WTC11 (cell line): ENCODE data around the gene SERPINA9. TPM values are rescaled to one million over a fixed set of nuclear protein-coding genes. Genes with fewer than 3 reads are reported as not detected.

ENCODE experiments used
- ATAC-seq: fragments of 200-7000 bp; cut with Tn5 transposase; 2 replicates; pipeline ENCODE4 v1.10.0; 2021; ENCODE audit warnings: mild to moderate bottlenecking, moderate library complexity
- CTCF ChIA-PET: fragments of 300-600 bp; sonication (Branson Sonifier 250); formaldehyde crosslinking; loops from one replicate; lab custom pipeline; 2021; ENCODE audit warnings: antibody characterized with exemption; lab: Charles Lee
- POLR2A ChIA-PET: fragments of 350-600 bp; sonication (Branson Sonifier 250); formaldehyde crosslinking; loops from one replicate; lab custom pipeline; 2021; ENCODE audit warnings: antibody characterized with exemption; lab: Charles Lee
- DNase-seq: peaks from one replicate; pipeline ENCODE4 v3.0.0; 2021; ENCODE audit warnings: low spot score
- H3K27ac Mint-ChIP-seq: 2 replicates; pipeline ENCODE4 v1.8.0; 2021; ENCODE audit warnings: mixed read lengths
- H3K27me3 Mint-ChIP-seq: 2 replicates; pipeline ENCODE4 v1.8.0; 2021; ENCODE audit warnings: low read depth, mild to moderate bottlenecking, moderate library complexity, mixed read lengths
- H3K36me3 Mint-ChIP-seq: 2 replicates; pipeline ENCODE4 v1.8.0; 2021; ENCODE audit warnings: mixed read lengths
- H3K4me1 Mint-ChIP-seq: 2 replicates; pipeline ENCODE4 v1.8.0; 2022; ENCODE audit warnings: mixed read lengths
- H3K4me3 Mint-ChIP-seq: 2 replicates; pipeline ENCODE4 v1.8.0; 2021; ENCODE audit warnings: mild to moderate bottlenecking, moderate library complexity, mixed read lengths
- H3K9me3 Mint-ChIP-seq: 2 replicates; pipeline ENCODE4 v1.8.0; 2021; ENCODE audit warnings: mixed read lengths
- ATF2 ChIP-seq: sonication (generic); formaldehyde crosslinking; IDR thresholded peaks from 2 replicates; pipeline ENCODE4 v1.8.1; 2022; ENCODE audit warnings: low read depth, missing genetic modification reagents, borderline replicate concordance
- CBFB ChIP-seq: sonication (generic); formaldehyde crosslinking; IDR thresholded peaks from 2 replicates; pipeline ENCODE4 v1.8.1; 2022; ENCODE audit warnings: mild to moderate bottlenecking, low read depth, missing genetic modification reagents
- FOXP1 ChIP-seq: sonication (generic); formaldehyde crosslinking; IDR thresholded peaks from 2 replicates; pipeline ENCODE4 v1.8.0; 2022; ENCODE audit warnings: missing genetic modification reagents, mild to moderate bottlenecking, moderate library complexity, borderline replicate concordance
- HMGXB4 ChIP-seq: sonication (generic); formaldehyde crosslinking; IDR thresholded peaks from 2 replicates; pipeline ENCODE4 v1.8.1; 2023; ENCODE audit warnings: mild to moderate bottlenecking, moderate library complexity, missing genetic modification reagents
- NFYB ChIP-seq: sonication (generic); formaldehyde crosslinking; conservative IDR thresholded peaks from 2 replicates; pipeline ENCODE4 v1.8.0; 2022; ENCODE audit warnings: low read depth, missing genetic modification reagents
- NR3C1 ChIP-seq: sonication (generic); formaldehyde crosslinking; conservative IDR thresholded peaks from 2 replicates; pipeline ENCODE4 v1.8.1; 2023; ENCODE audit warnings: low read depth, mild to moderate bottlenecking, missing genetic modification reagents
- SMAD3 ChIP-seq: sonication (generic); formaldehyde crosslinking; IDR thresholded peaks from 2 replicates; pipeline ENCODE4 v1.8.0; 2022; ENCODE audit warnings: missing genetic modification reagents, mild to moderate bottlenecking, borderline replicate concordance
- SMAD4 ChIP-seq: sonication (generic); formaldehyde crosslinking; IDR thresholded peaks from 2 replicates; pipeline ENCODE4 v1.8.0; 2022; ENCODE audit warnings: mild to moderate bottlenecking, missing genetic modification reagents
- TEAD4 ChIP-seq: sonication (generic); formaldehyde crosslinking; IDR thresholded peaks from 2 replicates; pipeline ENCODE4 v1.8.0; 2022; ENCODE audit warnings: mild to moderate bottlenecking, missing genetic modification reagents
- ZNF671 ChIP-seq: fragments of 250-450 bp; sonication (Bioruptor Pico); IDR thresholded peaks from 2 replicates; pipeline ENCODE4 v1.8.0; 2021; ENCODE audit warnings: mild to moderate bottlenecking
- total RNA-seq: library from RNA; stranded (reverse); gene quantifications from 3 replicates; pipeline ENCODE4 v1.2.3, GENCODE V29; 2021
- TF ChIP-seq, protein P1 (sequence below): sonication (generic); formaldehyde crosslinking; IDR thresholded peaks from 2 replicates; pipeline ENCODE4 v1.8.0; 2023; ENCODE audit warnings: missing genetic modification reagents, mild to moderate bottlenecking, borderline replicate concordance
- TF ChIP-seq, protein P2 (sequence below): sonication (generic); formaldehyde crosslinking; IDR thresholded peaks from 2 replicates; pipeline ENCODE4 v1.8.1; 2023; ENCODE audit warnings: mild to moderate bottlenecking, missing genetic modification reagents
- TF ChIP-seq, protein P3 (sequence below): sonication (generic); formaldehyde crosslinking; IDR thresholded peaks from 2 replicates; pipeline ENCODE4 v1.8.0; 2022; ENCODE audit warnings: mild to moderate bottlenecking, missing genetic modification reagents

Gene SERPINA9
- total RNA-seq, 1 experiment from 2014 or later: not detected

GRCh38 chr14:94462219-94462551 lies 13.8 kb downstream of the SERPINA9 start (continued):
- TF ChIP-seq NR3C1 (no peak), ZNF671 (CRISPR knock-in tag) (no peak), SMAD4 (CRISPR knock-in tag) (no peak)
- TF ChIP-seq, all 79 proteins: peak for 0

DNA sequence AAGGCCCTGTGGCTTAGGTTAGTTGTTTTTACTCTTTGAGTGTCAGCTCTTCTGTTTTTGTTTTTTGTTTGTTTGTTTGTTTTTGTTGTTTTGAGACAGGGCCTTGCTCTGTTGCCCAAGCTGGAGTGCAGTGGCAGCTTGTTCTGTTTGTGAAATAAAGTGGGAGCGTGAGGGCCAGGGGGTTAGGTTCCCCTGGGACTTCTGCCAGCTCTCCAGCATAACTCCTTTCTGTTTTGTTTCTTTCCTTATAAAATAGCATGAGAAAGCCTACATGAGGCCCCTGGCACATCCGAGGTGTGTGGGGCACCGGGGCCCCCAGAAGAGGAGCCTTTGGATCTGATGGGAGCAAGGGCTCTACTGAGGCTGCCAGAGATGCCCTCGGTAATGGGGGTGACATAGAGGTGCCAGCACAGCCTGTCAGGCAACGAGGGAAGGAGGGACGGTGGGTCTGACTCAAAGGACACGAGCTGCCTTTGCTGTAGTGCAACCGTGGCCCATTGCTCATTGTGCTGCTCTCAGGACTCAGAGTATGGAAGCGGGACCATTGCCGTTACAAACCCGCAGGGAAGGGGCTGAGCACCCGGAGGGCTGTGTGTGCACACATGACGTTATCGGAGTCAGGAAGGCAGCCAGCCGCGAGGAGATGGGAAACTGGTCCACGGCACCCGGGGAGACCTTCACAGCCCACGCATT lies 14.3 kb downstream of the SERPINA9 start:
- peaks cover 63% of the 10 kb centered on the region for H3K9me3 Mint-ChIP-seq
- no peak for DNase-seq
- H3K4me1 Mint-ChIP-seq: peaks cover 8% of the 10 kb centered on the region; the same call in 1 of the 2 replicates
- CTCF ChIA-PET: interaction anchor here (1.1 to 1.2 kb wide), 3 partner anchors 25 to 38 kb away, joined by 3 to 4 read pairs (median 3); no protein-coding TSS in a partner anchor
- H3K4me3 Mint-ChIP-seq: no peak overlapping the region
- H3K27ac Mint-ChIP-seq: no peak overlapping the region
- peaks cover 8% of the 10 kb centered on the region for H3K27me3 Mint-ChIP-seq
- TF ChIP-seq TEAD4 (CRISPR knock-in tag): no peak
- TF ChIP-seq, protein P1, sequence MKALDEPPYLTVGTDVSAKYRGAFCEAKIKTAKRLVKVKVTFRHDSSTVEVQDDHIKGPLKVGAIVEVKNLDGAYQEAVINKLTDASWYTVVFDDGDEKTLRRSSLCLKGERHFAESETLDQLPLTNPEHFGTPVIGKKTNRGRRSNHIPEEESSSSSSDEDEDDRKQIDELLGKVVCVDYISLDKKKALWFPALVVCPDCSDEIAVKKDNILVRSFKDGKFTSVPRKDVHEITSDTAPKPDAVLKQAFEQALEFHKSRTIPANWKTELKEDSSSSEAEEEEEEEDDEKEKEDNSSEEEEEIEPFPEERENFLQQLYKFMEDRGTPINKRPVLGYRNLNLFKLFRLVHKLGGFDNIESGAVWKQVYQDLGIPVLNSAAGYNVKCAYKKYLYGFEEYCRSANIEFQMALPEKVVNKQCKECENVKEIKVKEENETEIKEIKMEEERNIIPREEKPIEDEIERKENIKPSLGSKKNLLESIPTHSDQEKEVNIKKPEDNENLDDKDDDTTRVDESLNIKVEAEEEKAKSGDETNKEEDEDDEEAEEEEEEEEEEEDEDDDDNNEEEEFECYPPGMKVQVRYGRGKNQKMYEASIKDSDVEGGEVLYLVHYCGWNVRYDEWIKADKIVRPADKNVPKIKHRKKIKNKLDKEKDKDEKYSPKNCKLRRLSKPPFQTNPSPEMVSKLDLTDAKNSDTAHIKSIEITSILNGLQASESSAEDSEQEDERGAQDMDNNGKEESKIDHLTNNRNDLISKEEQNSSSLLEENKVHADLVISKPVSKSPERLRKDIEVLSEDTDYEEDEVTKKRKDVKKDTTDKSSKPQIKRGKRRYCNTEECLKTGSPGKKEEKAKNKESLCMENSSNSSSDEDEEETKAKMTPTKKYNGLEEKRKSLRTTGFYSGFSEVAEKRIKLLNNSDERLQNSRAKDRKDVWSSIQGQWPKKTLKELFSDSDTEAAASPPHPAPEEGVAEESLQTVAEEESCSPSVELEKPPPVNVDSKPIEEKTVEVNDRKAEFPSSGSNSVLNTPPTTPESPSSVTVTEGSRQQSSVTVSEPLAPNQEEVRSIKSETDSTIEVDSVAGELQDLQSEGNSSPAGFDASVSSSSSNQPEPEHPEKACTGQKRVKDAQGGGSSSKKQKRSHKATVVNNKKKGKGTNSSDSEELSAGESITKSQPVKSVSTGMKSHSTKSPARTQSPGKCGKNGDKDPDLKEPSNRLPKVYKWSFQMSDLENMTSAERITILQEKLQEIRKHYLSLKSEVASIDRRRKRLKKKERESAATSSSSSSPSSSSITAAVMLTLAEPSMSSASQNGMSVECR (CRISPR knock-in tag): no peak
- no peak for TF ChIP-seq CBFB
- TF ChIP-seq, all 79 proteins: peak for 0
- no peak for ATAC-seq
- POLR2A ChIA-PET: no interaction called here
- H3K36me3 Mint-ChIP-seq: peaks cover 48% of the 10 kb centered on the region

- POLR2A ChIA-PET: no interaction called here
- peaks cover 11% of the 10 kb centered on the region for H3K4me1 Mint-ChIP-seq
- DNase-seq: no peak
- no peak overlapping the region for H3K4me3 Mint-ChIP-seq
- H3K27me3 Mint-ChIP-seq: peaks cover 8% of the 10 kb centered on the region
- no peak overlapping the region for H3K27ac Mint-ChIP-seq
- peaks cover 63% of the 10 kb centered on the region for H3K9me3 Mint-ChIP-seq
- no peak for TF ChIP-seq HMGXB4 (CRISPR knock-in tag)
- TF ChIP-seq SMAD3 (CRISPR knock-in tag): no peak
- TF ChIP-seq NFYB (CRISPR knock-in tag): no peak
- TF ChIP-seq, protein P2, sequence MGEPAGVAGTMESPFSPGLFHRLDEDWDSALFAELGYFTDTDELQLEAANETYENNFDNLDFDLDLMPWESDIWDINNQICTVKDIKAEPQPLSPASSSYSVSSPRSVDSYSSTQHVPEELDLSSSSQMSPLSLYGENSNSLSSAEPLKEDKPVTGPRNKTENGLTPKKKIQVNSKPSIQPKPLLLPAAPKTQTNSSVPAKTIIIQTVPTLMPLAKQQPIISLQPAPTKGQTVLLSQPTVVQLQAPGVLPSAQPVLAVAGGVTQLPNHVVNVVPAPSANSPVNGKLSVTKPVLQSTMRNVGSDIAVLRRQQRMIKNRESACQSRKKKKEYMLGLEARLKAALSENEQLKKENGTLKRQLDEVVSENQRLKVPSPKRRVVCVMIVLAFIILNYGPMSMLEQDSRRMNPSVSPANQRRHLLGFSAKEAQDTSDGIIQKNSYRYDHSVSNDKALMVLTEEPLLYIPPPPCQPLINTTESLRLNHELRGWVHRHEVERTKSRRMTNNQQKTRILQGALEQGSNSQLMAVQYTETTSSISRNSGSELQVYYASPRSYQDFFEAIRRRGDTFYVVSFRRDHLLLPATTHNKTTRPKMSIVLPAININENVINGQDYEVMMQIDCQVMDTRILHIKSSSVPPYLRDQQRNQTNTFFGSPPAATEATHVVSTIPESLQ (CRISPR knock-in tag): no peak
- no peak for TF ChIP-seq ATF2 (CRISPR knock-in tag)
- TF ChIP-seq, protein P3, sequence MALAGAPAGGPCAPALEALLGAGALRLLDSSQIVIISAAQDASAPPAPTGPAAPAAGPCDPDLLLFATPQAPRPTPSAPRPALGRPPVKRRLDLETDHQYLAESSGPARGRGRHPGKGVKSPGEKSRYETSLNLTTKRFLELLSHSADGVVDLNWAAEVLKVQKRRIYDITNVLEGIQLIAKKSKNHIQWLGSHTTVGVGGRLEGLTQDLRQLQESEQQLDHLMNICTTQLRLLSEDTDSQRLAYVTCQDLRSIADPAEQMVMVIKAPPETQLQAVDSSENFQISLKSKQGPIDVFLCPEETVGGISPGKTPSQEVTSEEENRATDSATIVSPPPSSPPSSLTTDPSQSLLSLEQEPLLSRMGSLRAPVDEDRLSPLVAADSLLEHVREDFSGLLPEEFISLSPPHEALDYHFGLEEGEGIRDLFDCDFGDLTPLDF (CRISPR knock-in tag): no peak
- no peak for TF ChIP-seq FOXP1 (CRISPR knock-in tag)
- TF ChIP-seq, all 79 proteins: peak for 0
- CTCF ChIA-PET: interaction anchor here (1.2 kb wide), 1 partner anchor 26 kb away, joined by 4 read pairs; no protein-coding TSS in a partner anchor
- ATAC-seq: peak; percentile 50; the same call in 1 of the 2 replicates
- peaks cover 49% of the 10 kb centered on the region for H3K36me3 Mint-ChIP-seq
Observed at GRCh38 chr14:94460631-94461416, 15.2 kb downstream of the SERPINA9 start.
